ENCODE measurements around the gene OSMR.

DNA sequence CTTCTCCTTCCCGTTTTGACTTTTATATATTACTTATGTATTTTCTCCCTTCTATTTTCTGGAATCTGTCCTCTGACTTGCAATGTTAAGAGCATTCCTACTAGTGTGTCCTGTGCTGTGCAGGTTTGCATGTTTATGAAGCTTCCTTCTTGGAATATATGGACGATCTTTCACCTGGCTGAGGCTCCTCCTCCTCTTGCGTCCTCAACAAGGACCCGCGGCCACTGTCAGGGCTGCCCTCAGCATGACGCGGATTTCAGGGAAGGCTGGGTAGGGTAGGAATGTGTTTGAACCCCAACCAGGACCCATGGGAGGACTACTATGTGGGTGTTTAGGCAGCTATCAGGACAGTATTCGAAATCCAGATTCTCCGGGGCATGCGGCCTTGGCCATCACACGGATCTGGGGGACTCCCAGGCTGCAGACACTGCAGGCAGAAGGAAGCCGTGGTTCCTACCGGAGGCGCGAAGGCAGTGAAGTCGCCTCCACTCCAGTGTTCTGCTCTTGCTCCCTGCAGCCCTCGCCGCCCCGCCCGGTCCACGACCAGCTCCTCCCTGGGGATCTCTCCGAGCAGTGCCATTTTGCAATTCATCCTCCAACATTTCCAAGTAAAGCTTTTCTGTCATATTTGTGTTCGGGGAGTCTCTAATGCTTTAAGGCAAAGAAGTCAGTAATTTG lies 37.0 kb upstream of the OSMR start:
- TF ChIP-seq, protein P1, sequence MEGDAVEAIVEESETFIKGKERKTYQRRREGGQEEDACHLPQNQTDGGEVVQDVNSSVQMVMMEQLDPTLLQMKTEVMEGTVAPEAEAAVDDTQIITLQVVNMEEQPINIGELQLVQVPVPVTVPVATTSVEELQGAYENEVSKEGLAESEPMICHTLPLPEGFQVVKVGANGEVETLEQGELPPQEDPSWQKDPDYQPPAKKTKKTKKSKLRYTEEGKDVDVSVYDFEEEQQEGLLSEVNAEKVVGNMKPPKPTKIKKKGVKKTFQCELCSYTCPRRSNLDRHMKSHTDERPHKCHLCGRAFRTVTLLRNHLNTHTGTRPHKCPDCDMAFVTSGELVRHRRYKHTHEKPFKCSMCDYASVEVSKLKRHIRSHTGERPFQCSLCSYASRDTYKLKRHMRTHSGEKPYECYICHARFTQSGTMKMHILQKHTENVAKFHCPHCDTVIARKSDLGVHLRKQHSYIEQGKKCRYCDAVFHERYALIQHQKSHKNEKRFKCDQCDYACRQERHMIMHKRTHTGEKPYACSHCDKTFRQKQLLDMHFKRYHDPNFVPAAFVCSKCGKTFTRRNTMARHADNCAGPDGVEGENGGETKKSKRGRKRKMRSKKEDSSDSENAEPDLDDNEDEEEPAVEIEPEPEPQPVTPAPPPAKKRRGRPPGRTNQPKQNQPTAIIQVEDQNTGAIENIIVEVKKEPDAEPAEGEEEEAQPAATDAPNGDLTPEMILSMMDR (IDR thresholded peaks at IDR 0.05) = no peak
- TF ChIP-seq EP300 (IDR thresholded peaks at IDR 0.05) = no peak

Measured in tibial nerve (tissue), 4 donors.